CD1c-positive myeloid dendritic cell (primary cell): Measurements from ENCODE around the gene NOP10.
"Not testable (repeated sequence)": the region's sequence is repeated elsewhere in the genome, so short reads cannot be mapped to it uniquely, and the experiment has no call there.

Experiments used
- DNase-seq: peaks from one replicate; pipeline ENCODE4 v3.0.0-alpha.2; 2016; ENCODE audit errors: extremely low spot score

Gene NOP10

DNA sequence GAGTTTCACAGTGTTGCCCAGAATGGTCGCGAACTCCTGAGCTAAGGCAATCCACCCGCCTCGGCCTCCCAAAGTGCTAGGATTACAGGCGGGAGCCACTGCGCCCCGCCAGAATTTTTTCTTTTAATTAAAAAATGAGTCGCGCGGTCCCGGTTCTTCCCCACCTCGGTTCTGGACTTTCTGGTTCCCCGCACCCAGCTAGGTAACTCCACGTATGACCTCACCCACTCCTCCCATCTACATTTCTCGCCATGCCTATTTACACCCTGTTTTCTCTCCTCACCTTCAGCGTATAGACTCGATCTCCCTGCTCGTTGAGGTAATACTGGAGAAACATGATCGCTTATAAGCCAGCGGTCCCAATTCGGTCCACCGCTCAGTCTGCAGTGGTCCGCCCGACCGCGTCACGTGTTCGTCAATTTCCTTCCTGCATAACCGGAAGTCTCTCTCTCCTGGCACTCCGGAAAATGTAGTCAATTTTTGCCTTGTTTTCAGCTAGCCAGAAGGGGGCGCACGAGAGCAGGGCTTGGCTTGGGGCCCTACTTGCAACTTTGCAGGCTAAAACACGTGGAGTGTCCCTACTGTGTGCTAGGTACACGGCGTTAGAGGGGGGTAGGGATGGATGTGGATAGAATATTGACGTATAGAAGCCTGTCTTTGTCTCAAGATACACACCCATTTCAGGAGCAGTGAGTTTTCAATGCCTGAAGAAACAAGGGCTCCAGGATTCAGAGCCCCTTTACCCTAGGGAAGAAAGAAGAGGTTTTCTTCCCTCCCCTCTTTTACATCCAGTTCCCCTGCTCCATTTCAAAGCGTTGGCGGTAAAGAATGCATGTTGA lies at the start of gene NOP10, which contains the start of gene NUTM1:
NOP10 (minus strand) TSS at position 400 of the 839 bp plus-strand sequence; CDS start at position 337, 63 bp downstream.
NUTM1 (plus strand) TSS at position 579 of the 839 bp plus-strand sequence. CDS start 382 bp downstream, outside the sequence.
- peak; percentile 95 for DNase-seq

- DNase-seq = not testable (repeated sequence)
Observed at GRCh38 chr15:34389594-34390086, 46.7 kb upstream of the NOP10 start.

GRCh38 chr15:34381829-34382521 lies 39.0 kb upstream of the NOP10 start:
- not testable (repeated sequence) for DNase-seq

DNA sequence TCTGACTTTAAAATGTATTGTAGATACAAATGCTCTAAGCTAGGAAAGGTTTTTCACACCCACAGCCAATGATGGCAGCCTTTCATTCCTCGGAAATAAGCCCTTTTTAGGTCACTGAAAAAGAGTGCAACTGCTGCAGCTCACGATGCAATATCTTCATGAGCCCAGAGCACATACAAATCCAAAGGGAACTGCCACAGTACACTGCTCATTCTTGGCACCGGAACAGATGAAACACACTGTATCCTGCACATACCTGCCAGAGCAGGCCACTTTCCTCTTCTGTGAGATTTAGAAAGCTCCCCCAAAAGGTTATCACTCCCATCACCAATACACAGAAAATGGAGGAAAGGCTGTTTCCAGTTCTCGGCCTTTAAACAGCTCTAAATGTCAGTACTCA lies 37.6 kb upstream of the NOP10 start:
- DNase-seq = not testable (repeated sequence)

DNA sequence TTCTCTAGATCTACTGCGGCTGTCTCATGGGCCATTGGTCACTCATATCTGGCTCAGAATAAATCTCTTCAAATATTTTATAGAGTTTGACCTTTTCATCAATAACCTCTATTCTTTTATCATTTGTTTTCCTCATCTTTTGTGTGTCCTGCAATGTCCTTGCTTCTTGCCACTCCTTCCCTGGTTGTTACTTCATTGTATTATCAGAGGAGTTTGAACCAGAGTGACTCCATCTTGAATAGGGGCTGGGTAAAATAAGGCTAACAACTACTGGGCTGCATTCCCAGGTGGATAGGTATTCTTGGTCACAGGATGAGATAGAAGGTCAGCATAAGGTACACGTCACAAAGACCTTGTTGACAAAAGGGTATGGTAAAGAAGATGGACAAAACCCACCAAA lies 33.9 kb upstream of the NOP10 start:
- DNase-seq = no peak

DNA sequence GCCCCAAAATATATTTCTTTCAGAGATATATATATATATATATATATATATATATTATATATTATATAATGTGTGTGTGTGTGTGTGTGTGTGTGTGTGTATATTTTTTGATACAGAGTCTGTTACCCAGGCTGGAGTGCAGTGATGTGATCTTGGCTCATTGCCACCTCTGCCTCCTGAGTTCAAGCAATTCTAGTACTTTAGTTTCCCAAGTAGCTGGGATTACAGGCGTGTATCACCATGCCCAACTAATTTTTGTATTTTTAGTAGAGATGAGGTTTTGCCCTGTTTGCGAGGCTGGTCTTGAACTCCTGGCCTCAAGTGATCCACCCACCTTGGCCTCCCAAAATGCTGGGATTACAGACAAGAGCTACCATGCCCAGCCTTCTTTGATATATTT lies 32.6 kb upstream of the NOP10 start:
- not testable (repeated sequence) for DNase-seq

DNA sequence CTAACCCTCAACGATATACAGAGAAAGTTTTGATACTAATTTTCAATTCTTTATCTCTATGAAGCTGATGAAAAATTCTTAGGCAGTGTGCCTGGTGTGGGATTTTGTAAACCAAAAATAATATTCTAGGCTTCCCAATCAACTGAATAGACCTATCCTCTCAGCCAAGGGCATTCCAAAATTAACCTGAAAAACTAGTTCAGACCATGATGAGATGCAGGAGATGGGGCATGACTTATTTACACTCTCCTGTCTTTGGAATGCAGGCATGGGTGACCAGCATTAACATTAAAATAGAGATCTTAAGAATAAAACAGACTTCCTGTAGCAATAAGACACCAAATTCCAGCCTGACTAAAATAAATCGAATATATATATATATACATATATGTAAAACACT lies 31.9 kb upstream of the NOP10 start:
- DNase-seq = no peak

GRCh38 chr15:34373951-34374350 lies 31.0 kb upstream of the NOP10 start:
- DNase-seq = no peak

DNA sequence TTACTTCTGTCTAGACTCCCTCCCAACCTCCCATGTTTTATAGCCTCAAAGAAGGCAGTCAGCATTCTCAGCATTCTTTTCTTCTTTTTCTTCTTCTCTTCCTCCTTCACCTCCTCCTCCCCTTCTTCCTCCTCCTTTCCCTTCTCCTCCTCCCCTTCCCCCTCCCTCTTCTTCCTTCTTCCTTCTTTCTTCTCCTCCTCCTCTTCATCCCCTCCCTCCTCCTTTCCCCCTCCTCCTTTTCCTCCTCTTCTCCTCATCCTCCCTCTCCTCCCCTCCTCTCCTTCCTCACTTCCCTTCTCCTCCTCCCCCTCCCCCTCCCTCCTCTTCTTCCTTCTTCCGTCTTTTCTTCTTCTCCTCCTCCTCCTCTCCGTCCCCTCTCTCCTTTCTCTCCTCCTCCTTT lies 27.7 kb upstream of the NOP10 start:
- DNase-seq = no peak

GRCh38 chr15:34370129-34370528 lies 27.2 kb upstream of the NOP10 start:
- DNase-seq = no peak

GRCh38 chr15:34367101-34368081 lies 24.5 kb upstream of the NOP10 start, which contains the start of gene LPCAT4:
Gene LPCAT4, minus strand, starts transcription at chr15:34367196. Its CDS starts 96 bp downstream, at chr15:34367100.
- DNase-seq = peak; percentile 92

DNA sequence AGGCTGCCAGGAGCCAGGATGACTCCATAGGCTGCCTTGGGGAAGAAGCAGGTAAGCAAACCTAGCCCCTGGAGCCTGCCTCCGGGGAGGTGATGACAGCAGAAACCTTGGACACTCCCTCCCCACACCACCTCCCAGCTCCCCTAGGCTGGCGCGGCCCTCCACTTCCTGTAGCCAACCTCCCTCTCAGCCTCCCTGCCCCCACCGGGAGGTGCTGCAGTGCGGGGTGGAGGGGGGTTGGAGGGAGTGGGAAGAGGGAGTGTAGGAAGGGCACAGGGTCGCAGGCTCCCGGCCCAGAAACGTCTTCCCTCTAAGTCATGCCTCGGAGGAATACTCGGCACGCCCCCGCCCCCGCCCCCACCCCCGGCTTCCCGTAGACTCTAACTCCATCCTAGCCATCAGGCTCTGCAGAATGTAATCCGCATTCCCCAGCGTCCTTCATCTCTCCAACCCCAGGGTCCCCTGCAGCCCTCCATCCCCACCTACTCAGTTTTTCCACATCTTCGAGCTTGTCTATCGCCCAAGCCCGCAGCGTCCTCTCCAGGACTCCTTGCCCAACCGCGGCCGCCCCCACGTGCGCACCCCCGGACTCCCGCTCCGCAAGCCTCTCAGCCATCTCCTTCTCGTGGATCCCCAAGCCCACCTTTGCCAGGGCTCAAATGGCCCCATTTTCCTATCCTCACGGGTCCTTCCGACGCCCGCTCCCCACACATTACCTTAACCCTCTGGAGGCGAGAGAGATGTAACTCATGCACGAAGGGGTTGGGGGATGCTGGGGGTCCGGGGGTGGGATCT lies 23.5 kb upstream of the NOP10 start:
- peak; percentile 31 for DNase-seq

DNA sequence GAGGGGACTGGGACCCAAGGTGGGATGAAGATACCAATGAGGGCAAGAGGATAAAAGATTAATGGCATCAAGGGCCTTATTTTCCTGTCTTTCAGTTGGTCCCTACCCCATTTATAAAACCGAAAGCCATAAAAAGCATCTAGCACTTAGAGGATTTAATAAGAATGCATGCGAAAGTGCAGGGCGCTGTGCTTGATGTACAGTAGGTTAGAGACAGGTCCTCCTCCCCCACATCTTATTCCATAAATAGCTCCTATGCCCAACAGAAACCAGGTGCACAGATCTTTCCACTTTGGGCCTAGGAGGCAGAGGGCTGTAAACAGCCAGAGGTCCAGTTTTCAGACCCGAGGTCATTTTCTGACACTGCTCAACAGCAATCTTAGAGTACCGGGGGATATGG lies 22.9 kb upstream of the NOP10 start:
- DNase-seq = no peak

GRCh38 chr15:34365091-34365825 lies 22.3 kb upstream of the NOP10 start:
- DNase-seq = no peak

DNA sequence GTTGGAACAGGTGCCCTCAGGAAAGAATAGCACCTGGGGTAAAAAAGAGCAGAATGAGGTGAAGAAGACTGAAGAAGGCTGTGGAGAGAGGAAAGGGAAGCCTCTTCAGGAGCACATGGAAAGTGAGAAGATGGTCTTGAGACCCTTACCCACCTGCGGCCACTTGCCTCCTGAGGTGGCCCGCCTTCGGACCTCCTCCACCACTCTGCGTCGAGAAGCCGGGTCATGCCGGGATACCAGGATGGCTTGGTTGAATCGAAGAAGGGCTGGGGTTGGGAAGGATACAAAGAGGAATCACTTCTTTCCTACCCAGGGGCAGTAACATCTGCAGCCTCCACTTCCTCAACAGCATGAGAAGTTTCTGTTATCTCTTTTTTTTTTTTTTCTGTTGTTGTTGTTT lies 21.1 kb upstream of the NOP10 start:
- no peak for DNase-seq

- no peak for DNase-seq
Observed at GRCh38 chr15:34362047-34362773, 19.3 kb upstream of the NOP10 start.

- no peak for DNase-seq
Observed at GRCh38 chr15:34361278-34361677, 18.3 kb upstream of the NOP10 start.

GRCh38 chr15:34360298-34360697 lies 17.4 kb upstream of the NOP10 start:
- no peak for DNase-seq

- no peak for DNase-seq
Observed at GRCh38 chr15:34359416-34359815, 16.5 kb upstream of the NOP10 start.
